AG10803 (cell line): Measurements from ENCODE around the gene PAX5.

ENCODE experiments used
- DNase-seq: peaks from one replicate; pipeline ENCODE4 v3.0.0; 2010; ENCODE audit warnings: low read depth
- H3K4me3 ChIP-seq: 2 replicates; pipeline ENCODE4 v1.5.1; 2011; ENCODE audit warnings: mild to moderate bottlenecking, low read length, control low read depth
- TF ChIP-seq, protein P1 (sequence below): conservative IDR thresholded peaks from 2 replicates; pipeline ENCODE4 v1.5.1; 2011; ENCODE audit warnings: mild to moderate bottlenecking, low read length, control low read depth, inconsistent platforms

The PAX5 gene

DNA sequence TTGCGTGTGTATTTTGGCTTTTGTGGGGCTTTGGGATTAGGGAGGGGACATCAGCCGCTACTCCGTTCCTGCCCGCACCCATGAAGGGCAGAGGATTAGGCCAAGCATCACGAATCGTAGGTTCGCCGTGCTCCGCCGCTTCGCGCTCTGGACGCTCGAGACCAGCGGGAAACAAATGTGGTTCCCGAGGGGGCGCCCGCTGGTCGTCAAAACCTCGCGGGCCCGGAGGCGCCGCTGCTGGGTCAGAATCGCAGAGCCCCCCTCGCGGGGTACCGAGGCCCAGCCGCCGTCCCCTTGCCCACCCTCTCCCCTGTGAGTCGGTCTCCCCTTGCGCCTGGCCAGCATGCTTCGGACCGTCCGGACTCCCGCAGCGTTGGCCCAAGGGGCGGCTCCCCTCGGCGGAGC is 2.3 kb upstream of the PAX5 start:
- peak overlapping the region; percentile 58 for H3K4me3 ChIP-seq
- TF ChIP-seq, protein P1, sequence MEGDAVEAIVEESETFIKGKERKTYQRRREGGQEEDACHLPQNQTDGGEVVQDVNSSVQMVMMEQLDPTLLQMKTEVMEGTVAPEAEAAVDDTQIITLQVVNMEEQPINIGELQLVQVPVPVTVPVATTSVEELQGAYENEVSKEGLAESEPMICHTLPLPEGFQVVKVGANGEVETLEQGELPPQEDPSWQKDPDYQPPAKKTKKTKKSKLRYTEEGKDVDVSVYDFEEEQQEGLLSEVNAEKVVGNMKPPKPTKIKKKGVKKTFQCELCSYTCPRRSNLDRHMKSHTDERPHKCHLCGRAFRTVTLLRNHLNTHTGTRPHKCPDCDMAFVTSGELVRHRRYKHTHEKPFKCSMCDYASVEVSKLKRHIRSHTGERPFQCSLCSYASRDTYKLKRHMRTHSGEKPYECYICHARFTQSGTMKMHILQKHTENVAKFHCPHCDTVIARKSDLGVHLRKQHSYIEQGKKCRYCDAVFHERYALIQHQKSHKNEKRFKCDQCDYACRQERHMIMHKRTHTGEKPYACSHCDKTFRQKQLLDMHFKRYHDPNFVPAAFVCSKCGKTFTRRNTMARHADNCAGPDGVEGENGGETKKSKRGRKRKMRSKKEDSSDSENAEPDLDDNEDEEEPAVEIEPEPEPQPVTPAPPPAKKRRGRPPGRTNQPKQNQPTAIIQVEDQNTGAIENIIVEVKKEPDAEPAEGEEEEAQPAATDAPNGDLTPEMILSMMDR = no peak
- DNase-seq = no peak

DNA sequence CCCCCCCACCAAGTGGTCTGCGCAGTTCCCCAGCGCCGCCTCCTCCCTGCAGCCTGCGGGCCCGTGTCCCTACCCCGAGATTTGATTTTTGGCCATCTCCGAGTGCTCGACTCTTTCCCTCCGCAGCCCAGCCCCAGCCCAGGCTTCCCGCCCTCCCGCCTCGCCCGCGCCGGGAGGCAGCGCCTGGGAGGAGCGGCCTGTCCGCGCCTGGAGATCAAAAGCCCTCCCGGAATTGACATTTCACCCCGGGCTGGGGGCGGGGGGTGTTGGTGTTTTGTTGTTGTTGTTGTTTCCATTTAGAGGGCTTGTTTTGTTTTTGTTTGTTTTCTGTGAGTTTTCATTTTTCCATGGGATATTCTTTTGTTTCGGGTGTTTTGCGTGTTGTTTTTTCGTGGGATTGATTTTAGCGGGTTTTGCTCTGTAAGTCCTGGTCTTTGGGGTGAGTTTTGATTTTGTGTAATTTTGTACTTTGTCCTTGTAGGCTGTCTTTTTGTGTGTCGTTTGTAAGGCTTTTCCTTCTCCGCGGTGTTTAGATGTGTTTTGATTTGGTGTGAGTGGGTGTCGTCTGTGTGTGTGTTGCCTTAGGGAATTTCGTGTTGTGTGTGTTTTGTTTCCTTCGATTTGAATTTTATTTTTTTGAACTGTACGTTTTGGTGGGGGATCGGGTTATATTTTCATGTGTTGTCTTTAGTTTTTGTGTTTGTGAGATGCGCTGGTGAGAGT is 1.7 kb upstream of the PAX5 start:
- TF ChIP-seq, protein P1 = no peak
- no peak for DNase-seq
- no peak overlapping the region for H3K4me3 ChIP-seq

DNA sequence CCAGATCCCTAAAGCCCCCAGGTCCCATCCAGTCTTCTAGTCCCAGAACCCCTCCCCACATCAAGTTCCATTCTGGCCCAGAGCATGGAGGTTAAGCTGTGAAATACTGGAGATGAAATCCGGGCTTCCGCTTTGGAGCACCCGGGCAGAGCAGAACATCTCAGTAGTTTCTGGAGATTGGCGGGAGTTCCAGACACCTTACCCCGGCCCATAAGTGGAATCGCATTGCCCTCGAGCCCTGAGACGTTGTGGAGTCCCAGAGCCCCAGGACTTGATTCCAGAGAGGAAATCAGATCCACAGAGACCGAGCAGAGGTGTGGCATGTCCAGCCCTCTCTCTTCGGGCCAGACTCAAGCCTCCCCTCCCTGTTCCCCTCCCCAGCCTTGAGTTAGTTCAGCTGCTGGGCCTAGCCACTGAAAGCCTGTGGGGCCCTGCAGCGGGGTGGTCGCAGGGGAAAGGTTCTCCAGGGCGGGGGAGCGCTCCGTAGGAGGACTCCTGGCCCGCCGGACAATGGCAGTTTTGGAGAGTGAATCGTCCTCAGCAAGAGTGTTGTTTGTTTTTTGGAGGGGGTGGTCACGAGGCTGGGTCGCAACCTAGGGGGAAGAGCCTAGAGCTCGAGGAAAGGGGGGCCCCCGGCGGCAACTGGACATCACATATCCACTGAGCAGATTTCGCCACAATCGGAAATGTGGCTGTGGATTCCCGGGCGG is 1.0 kb upstream of the PAX5 start:
- no peak overlapping the region for H3K4me3 ChIP-seq
- DNase-seq = no peak
- TF ChIP-seq, protein P1 = no peak

DNA sequence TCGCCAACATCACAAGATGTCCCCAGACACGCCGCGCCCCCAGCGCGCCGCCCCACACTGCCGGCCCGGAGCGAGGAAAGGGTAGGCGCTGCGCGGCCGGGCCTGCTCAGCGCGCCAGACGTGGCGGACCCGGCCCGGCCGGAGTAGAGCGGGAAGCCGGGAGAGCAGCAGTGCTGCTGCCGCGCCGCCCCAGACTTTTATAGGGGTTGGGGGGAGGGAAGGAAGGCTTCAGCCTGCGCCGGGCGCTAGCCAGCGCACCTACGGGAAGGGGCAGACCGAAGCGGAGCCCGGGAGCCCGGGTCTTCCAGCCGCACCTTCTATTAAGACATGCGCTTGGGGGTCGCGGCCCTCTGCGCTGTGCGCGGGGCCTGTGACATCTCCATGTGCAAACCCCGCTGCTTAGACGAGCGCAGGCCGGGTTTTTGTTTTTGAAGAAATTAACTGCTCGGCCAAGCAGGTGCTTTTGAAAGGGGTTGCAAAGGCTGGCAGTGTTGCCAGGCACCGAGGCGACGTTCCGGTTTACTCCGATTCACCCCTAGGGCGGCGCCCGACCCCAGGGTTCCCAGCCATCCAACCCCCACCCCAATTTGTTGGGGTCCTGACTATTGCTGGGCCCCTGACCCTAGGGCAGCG is 353 bp upstream of the PAX5 start:
- DNase-seq = no peak
- TF ChIP-seq, protein P1 = no peak
- no peak overlapping the region for H3K4me3 ChIP-seq

DNA sequence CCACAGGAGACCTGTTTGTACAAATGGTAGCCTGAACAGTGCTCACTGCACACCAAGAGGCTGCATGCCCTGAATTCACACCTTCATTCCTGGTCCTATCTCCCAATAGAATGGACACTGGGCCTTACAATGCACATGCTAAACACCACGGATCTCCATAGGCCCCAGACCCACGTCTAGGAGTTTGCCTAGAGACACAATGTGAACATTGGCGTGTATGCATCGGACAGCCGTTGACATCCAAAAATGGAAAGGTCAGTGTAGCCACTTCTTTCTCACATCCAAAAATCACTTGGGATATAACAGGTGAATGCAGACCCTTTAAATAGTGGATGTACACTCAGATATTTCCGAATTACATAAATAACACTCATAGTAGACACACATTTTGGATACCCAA is 927 bp downstream of the PAX5 start:
- H3K4me3 ChIP-seq = no peak overlapping the region
- TF ChIP-seq, protein P1 = no peak
- no peak for DNase-seq

DNA sequence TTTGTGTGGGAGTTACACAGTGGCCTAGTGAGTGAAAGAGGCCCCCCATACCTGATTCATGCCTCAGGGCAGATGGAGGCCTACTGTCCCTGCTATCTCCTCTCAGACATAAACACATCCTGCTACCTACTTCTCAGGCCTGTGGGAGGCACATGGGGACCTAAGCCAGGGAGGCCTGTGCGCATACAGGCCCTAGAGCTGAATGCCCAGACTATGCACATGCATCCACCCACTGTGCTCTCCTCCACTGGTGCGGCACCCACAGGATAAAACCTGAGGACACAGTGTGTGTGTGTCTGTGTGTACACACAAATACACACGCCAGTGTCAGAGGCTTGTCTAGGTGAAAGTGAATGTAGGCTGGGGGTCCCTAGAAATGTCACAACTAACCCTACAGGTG is 1.4 kb downstream of the PAX5 start:
- no peak overlapping the region for H3K4me3 ChIP-seq
- TF ChIP-seq, protein P1 = no peak

More for the DNA sequence above, 1.4 kb downstream of the PAX5 start:
- no peak for DNase-seq
